PC-3 (cell line): Measurements from ENCODE around the gene KCTD1.

Source experiments
- CTCF ChIP-seq: fragments of 300-600 bp; sonication (generic); conservative IDR thresholded peaks from 2 replicates; pipeline ENCODE4 v1.5.1; 2017; ENCODE audit warnings: antibody characterized with exemption, low read depth, mild to moderate bottlenecking, low read length
- EZH2 ChIP-seq: fragments of 300-600 bp; sonication (generic); IDR thresholded peaks from one replicate; pipeline ENCODE4 v1.6.1; 2017; ENCODE audit warnings: antibody characterized with exemption, mild to moderate bottlenecking, low read length; ENCODE audit not compliant: unreplicated experiment
- EZH2phosphoT487 ChIP-seq: fragments of 300-600 bp; sonication (generic); IDR thresholded peaks from 2 replicates; pipeline ENCODE4 v1.6.1; 2018; ENCODE audit warnings: mild to moderate bottlenecking, antibody characterized with exemption, low read length, borderline replicate concordance

- TF ChIP-seq EZH2 = no peak
- TF ChIP-seq CTCF = no peak
- TF ChIP-seq EZH2phosphoT487 = no peak
These were observed 14.2 kb upstream of the KCTD1 start for GRCh38 chr18:26562568-26562967.
